ENCODE measurements around the gene TOR2A. TPM values are rescaled to one million over a fixed set of nuclear protein-coding genes. Genes with fewer than 3 reads are reported as not detected.

TOR2A gene
- total and polyA plus RNA-seq, 4 donors, result 5.1 to 14.6 (median 11.8) TPM

- TF ChIP-seq REST (IDR thresholded peaks at IDR 0.05) (no peak), TAF1 (conservative IDR thresholded peaks at IDR 0.05) (no peak), YY1 (IDR thresholded peaks at IDR 0.05) (no peak), JUND (IDR thresholded peaks at IDR 0.05) (no peak), HNF4G (IDR thresholded peaks at IDR 0.05) (no peak), ATF3 (IDR thresholded peaks at IDR 0.05) (no peak), FOXA2 (IDR thresholded peaks at IDR 0.05) (no peak), FOXA1 (IDR thresholded peaks at IDR 0.05) (no peak), RXRA (IDR thresholded peaks at IDR 0.05) (no peak)
These were observed 43.0 kb downstream of the TOR2A start (continued) for GRCh38 chr9:127692071-127692470.

GRCh38 chr9:127690735-127691134 is 44.4 kb downstream of the TOR2A start:
- Histone ChIP-seq H3K4me1 (ENCODE audit: control insufficient read depth in 4 of 4, insufficient read depth in 4 of 4, low read length in 3 of 4) (no peaks in the 10 kb centered on the region), H3K4me3 (ENCODE audit: low read depth in 1 of 3, low read length in 3 of 3) (no peak overlapping the region), H3K27ac (ENCODE audit: low read depth in 1 of 2, low read length in 2 of 2) (no peak overlapping the region), H3K9ac (ENCODE audit: low read depth in 1 of 2, low read length in 2 of 2) (no peak overlapping the region), H3K9me3 (ENCODE audit: control insufficient read depth in 4 of 4, low read length in 3 of 4) (no peaks in the 10 kb centered on the region), H3K27me3 (ENCODE audit: control insufficient read depth in 4 of 4, insufficient read depth in 4 of 4, low read length in 3 of 4) (no peaks in the 10 kb centered on the region), H3K36me3 (ENCODE audit: control insufficient read depth in 4 of 4, insufficient read depth in 3 of 4, low read depth in 1 of 4, low read length in 3 of 4) (peaks cover 0 to 6% (median 0%) of the 10 kb centered on the region in 4 donors)
- no peak for TF ChIP-seq HNF4A (conservative IDR thresholded peaks at IDR 0.05)
- no peak for TF ChIP-seq EGR1 (IDR thresholded peaks at IDR 0.05; ENCODE audit: low read depth in 2 of 2)
- no peak for TF ChIP-seq YY1 (IDR thresholded peaks at IDR 0.05)
- no peak for TF ChIP-seq HNF4G (IDR thresholded peaks at IDR 0.05)
- no peak for TF ChIP-seq SP1 (IDR thresholded peaks at IDR 0.05)
- no peak for TF ChIP-seq TAF1 (conservative IDR thresholded peaks at IDR 0.05)
- TF ChIP-seq RAD21 (IDR thresholded peaks at IDR 0.05), result no peak
- no peak for TF ChIP-seq NR2F2 (IDR thresholded peaks at IDR 0.05)
- TF ChIP-seq CTCF (IDR thresholded peaks at IDR 0.05; ENCODE audit: low read depth, low read length, missing input control), result no peak
- no peak for TF ChIP-seq MAX (IDR thresholded peaks at IDR 0.05)
- no peak for TF ChIP-seq RXRA (IDR thresholded peaks at IDR 0.05)
- no peak for TF ChIP-seq GABPA (IDR thresholded peaks at IDR 0.05 in 1 of 2, conservative IDR thresholded peaks at IDR 0.05 in 1 of 2)
- TF ChIP-seq JUND (IDR thresholded peaks at IDR 0.05), result no peak
- no peak for TF ChIP-seq REST (IDR thresholded peaks at IDR 0.05)
- no peak for TF ChIP-seq FOXA1 (IDR thresholded peaks at IDR 0.05)
- TF ChIP-seq ATF3 (IDR thresholded peaks at IDR 0.05), result no peak
- TF ChIP-seq FOXA2 (IDR thresholded peaks at IDR 0.05), result no peak
- no peak for TF ChIP-seq ZBTB33 (IDR thresholded peaks at IDR 0.05)
- no peak for DNase-seq (ENCODE audit: low spot score)
- WGBS, result 95% methylated on average over 10 of the region's 10 CpGs

Measured in liver (tissue), 9 donors.